Fibroblast of lung (primary cell): ENCODE measurements around the gene HLF.

Experiments
- CTCF ChIP-seq, 2 donors: IDR thresholded peaks in 1 of 2; conservative IDR thresholded peaks in 1 of 2; 1 replicate in 1 of 2; 2 replicates in 1 of 2; pipeline ENCODE4 v1.5.1; 2011 to 2012; ENCODE audit warnings: low read length in 2 of 2, control low read depth in 1 of 2, inconsistent platforms in 1 of 2, low read depth in 1 of 2, mild to moderate bottlenecking in 1 of 2
- EZH2 ChIP-seq: IDR thresholded peaks from 2 replicates; pipeline ENCODE4 v1.5.1; 2012; ENCODE audit warnings: low read length, control low read depth, mild to moderate bottlenecking; ENCODE audit errors: missing control alignments

GRCh38 chr17:55330344-55330933, 65.7 kb downstream of the HLF start:
- TF ChIP-seq EZH2 (no peak), CTCF (conservative IDR thresholded peaks at IDR 0.05 in 1 of 2, IDR thresholded peaks at IDR 0.05 in 1 of 2; ENCODE audit: low read depth in 1 of 2, low read length in 2 of 2) (no peak)
